ENCODE data around the gene HMGN4.
"Not testable (repeated sequence)": the region's sequence is repeated elsewhere in the genome, so short reads cannot be mapped to it uniquely, and the experiment has no call there.

The HMGN4 gene

DNA sequence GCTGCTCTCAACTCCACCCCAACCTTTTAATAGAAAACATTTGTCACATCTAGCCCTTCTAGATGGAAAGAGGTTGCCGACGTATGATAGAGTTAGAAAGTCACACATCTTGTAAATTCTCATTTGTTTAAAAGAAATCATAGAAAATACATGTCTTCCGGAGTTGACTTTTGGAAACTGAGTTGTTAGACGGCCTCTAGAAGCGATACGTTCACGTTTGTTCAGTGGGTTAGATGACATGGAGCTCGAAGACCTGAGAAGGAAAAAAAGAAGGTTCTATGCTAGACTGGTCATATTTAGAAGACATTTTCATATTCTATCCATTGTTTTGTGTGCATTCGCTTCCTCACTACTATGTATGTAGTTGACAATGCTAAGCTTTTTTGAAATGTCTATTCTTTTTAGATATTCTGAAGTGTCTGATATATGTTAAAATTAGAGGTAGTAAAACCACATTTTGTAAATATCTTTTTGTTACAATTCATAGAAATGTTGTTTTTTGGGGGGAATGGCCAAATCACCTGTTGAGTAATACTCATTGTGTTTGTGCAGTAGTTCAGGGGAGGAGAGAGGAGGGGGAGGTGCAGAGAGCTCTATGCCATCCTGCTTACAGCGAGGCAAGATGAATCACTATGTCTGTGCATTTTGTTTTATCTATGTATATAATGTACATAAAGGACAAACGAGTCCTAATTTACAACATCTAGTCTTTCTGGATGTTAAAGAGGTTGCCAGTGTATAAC, 15.5 kb upstream of the HMGN4 start:
- DNase-seq (ENCODE audit: low read depth, low spot score) = not testable (repeated sequence)

DNA sequence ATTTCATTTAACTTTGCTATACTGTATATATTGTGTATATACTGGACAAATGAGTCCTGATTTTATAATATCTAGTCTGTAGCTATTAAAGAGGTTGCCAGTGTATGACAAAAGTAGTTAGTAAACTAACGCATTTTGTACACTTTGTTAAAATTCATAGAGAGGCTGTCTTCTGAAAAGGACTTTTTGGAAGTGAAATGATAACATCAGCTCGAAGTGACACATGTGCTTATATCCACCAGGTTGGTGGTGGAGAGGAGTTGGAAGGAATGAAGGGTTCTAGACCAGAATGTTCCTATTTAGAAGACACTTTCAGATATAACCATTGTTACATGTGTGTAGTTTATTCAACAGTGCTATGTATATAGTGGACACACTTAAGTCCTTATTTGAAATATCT, 13.9 kb upstream of the HMGN4 start:
- DNase-seq (ENCODE audit: low read depth, low spot score) = not testable (repeated sequence)

DNA sequence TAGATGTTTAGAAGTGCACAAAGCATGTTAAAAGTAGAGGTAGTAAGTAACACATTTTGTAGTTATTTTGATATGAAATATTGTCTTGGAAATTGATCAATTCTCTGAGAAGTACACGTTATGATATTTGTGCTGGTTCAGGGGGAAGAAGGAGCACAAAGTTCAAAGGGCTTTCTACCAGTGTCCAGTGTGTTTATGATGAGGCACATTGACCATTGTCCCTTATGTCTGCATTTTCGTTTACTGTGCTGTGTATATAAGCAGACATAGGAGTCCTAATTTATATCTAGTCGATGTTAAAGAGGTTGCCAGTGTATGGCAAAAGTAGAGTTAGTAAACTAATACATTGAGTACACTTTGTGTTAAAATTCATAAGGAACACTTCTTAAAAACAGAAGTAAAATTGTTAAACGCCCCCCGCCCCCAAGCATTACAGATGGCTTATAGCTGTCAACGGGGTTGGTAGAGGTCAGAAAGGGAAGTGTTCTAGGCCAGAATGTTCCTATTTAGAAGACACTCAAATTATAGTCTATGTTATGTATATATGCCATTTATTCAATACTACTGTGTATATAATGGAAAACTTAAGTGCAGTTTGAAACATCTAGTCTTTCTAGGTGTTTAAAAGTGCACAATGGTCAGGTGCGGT, 13.3 kb upstream of the HMGN4 start:
- no peak for DNase-seq (ENCODE audit: low read depth, low spot score)

DNA sequence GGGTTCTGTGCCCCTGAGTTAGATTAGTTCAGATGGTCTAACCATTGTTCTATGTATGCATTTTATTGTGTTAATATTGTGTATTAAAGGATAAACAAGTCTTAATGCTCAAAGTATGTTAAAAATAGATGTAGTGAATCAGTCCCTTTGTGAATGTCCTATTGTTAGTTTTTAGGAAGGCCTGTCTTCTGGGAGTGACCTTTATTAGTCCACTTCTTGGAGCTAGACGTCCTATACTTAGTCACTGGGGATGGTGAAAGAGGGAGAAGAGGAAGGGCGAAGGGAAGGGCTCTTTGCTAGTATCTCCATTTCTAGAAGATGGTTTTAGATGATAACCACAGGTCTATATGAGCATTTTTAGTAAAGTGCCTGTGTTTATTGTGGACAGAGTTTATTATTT, 12.3 kb upstream of the HMGN4 start:
- no peak for DNase-seq (ENCODE audit: low read depth, low spot score)

DNA sequence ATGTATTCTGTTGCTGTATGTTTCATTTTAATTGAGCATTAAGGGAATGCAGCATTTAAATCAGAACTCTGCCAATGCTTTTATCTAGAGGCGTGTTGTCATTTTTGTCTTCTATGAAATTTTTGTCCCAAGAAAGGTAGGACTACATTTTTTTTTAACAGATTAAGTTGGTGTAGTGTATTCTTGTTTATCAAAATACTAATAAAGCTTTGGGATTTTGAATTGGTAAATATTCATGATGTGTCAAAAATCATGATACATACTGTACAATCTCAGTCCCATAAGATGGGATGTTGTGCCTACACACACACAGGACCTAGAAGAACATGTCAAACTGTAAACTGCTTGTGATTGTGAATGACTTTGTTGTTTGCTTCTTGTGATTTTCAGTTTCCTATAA, 11.2 kb upstream of the HMGN4 start:
- DNase-seq (ENCODE audit: low read depth, low spot score) = no peak

DNA sequence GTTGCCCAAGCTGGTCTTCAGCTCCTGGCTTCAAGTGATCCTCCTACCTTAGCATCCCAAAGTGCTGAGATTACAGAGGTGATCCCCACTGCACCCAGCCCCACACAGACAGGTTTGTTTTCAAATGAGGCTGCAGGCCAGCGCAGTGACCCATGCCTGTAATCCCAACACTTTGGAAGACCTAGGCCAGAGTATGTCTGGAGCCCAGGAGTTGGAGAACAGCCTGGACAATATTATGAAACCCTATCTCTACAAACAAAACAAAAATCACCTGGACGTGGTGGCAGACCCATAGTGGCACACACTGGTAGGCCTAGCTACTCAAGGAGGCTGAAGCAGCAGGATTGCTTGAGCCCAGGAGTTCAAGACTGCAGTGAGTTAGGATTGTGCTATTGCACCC, 8.0 kb upstream of the HMGN4 start:
- DNase-seq (ENCODE audit: low read depth, low spot score) = no peak

DNA sequence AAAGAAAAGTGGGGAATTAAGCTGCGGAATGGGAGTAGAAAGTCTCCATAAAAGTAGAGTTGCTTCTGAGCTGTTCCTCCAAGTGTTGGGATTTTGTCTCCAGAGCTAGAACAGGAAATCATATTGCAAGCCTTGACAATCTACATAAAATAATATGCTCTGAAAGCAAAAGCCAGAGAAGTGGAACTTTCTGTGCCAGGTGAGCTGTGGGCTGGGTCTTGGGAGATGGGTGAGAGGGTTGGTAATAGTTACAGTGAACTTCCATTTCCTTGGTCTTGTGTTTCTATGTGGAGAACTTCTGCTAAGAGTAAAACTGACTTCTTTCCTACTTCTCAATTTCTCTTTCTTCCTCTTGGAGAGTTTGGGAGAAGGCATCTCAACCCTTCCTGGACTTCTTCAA, 6.3 kb upstream of the HMGN4 start:
- DNase-seq (ENCODE audit: low read depth, low spot score) = no peak

DNA sequence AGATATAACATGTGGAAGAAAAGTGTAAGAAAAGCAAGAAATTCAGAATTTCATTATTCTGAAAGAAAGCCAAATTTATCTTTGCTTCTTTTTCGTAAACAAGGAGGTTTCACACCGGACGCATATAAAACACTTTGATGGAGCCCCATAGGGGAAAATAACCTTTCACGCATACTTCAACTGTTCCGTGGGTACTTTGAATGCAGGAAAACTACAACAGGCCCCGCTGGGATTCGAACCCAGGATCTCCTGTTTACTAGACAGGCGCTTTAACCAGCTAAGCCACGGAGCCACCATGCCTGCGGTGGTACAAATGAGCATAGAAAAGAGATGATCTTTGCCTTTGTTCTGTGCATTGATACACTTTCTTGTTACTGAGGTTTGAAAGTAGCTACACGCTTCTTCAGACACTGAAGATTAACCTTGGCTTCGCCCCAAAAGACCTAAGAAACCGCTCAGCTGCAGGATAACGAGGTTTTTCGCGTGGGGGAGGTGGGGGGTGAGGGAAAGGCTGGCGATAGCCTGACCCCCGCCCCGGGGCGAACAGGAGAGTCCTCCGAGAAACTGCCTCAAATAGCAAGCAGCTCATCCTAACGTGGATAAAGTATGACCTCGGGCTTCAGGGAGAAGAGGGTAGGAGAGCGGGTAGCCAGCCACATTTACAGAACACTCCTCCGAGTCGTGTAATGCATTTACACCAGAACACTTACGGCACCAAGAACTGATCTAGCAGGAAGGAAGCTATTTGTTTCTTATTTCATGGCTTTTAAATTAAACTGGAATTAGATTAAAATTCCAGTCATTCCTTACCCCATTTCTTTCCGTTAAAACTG, 5.3 kb upstream of the HMGN4 start:
- DNase-seq (ENCODE audit: low read depth, low spot score) = peak; percentile 80

DNA sequence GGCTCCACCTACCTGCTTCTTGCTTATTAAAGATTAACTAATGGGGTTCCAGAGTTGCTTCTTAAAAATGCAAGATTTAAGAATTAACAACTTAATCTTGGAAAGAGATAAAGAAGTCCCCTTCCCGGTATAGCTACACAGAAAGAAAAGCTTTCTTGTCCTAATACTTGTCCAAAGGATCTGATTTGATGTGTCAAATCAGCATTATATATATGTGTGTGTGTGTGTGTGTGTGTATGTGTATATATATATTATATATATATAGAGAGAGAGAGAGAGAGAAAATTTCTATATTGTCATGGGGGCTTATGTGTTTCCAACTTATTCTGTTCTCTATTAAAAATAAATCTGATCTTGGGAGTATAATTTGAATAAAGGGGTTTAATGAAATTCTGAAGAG, 4.6 kb upstream of the HMGN4 start:
- DNase-seq (ENCODE audit: low read depth, low spot score) = no peak

DNA sequence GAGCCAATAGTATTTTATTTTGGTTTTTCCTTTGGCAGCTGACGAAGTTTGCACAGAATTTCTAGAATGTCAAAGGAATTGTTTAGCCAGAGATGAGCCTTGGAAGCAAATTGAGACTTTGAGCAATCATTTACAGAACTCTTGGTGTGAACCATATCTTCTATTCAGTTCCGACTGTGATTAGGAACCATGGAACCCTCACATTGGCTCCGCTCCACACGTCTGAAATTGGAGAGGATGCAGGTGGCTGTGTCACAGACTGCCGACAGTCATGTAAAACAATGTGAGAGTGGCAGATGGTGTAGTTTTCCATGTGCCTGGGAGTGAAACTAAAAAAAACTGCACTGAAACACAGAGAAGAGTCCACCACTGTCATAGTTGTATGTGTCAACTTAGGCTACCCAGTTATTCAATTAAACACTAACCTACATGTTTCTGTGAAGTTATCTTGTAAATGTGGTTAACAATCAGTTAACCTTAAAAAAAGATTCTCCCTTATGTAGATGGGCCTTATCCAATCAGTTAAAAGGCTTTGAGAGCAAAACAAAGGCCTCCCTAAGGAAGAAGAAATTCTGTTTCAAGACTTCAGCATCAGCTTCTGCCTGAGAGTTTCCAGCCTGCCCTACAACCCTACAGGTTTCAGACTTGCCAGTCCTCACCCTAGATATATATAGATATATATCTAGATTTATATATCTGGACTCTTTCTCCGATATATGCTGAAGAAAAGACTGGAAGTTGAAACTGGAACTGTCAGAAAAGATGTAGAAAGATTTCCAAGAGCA, 3.3 kb upstream of the HMGN4 start:
- DNase-seq (ENCODE audit: low read depth, low spot score) = no peak

DNA sequence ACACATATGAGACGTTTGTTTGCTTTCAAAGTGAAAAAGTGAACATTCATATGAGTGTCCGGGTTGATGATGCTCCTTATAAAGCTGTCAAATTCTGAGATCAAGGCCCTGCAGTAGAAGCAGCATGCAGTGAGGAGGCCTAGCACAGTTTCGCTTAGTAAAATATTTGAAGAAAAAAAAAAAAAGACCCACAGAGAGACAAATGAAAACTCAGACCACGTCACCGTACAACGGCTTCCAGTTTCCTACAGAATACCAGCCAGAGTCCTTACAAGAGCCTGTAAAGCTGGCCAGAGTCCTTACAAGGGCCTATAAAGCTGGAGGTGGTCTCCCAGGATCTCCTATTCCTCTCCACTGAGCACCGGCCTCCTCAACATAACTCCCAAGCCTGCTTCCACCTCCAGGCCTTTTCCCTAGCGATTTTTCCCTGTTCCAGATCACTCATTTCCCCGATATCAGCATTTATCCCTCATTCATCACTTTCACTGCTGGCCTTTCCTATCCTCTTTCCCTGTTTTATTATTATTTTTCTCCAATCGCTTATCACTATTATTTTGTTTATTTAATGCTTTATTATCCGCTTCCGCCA, 1.5 kb upstream of the HMGN4 start:
- no peak for DNase-seq (ENCODE audit: low read depth, low spot score)

DNA sequence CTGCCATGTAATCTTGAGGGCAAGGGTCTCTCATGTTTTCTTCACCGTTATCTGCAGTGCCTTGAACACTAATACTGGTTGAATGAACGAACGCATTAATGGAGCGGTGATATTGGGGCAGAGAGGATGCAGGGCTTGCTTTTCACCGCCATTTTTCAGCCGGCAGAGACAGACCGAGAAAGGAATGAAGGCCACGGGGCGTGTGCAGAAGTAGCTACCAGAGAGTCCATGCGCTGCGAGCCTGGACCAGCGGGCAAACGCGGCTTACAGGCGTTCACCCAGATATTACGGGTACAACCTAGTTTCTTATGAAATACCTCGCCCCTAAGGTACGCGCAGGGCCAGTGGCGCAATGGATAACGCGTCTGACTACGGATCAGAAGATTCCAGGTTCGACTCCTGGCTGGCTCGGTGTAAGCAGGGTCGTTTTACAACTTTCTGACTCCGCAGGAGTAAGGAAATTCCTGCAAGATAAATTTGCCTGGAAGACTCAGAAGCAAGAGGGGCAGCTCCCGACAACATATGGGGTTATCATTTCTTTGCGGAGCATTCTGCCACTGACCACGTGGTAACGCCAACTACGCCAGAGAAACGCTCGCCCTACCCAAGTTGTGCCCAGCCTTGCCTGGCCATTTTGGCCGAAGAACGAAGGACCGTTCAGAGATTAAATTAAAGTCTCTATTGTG, 863 bp upstream of the HMGN4 start:
- DNase-seq (ENCODE audit: low read depth, low spot score) = peak; percentile 72

DNA sequence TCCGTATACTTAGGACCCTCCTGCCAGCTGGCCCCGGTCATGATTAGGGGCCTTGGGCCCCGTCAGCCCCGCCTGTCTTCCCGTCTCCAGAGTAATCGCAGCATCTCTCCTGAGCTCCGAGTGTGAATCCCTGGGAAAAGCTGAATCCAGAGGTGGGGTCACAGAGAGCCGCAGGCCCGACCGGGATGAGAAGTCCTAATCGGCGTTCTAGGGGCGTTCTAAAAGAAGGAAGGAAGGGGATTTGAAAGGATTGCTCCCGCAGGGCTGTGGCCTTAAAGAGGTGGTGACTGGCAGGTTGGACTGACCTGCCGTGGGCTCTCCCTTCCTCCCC, 371 bp downstream of the HMGN4 start:
- no peak for DNase-seq (ENCODE audit: low read depth, low spot score)

DNA sequence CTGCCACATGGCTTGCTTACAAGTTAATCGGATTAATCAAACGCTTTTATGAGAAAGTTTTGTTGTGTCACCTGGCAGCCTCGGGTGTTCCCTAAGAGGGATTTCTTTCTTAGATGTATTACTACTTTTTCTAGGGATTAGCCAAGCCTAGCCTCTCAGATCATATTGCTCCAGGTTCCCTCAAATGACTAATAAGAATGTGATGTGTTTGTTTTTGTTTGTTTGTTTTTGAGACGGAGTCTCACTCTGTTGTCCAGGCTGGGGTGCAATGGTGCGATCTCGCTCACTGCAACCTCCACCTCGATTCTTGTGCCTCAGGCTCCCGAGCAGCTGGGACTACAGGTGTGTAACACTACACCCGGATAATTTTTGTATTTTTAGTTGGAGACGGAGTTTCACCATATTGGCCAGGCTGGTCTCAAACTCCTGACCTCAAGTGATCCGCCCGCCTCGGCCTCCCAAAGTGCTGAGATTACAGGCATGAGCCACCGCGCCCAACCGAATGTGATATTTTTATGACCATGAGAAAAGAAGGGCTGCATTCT, 977 bp downstream of the HMGN4 start:
- DNase-seq (ENCODE audit: low read depth, low spot score) = no peak

DNA sequence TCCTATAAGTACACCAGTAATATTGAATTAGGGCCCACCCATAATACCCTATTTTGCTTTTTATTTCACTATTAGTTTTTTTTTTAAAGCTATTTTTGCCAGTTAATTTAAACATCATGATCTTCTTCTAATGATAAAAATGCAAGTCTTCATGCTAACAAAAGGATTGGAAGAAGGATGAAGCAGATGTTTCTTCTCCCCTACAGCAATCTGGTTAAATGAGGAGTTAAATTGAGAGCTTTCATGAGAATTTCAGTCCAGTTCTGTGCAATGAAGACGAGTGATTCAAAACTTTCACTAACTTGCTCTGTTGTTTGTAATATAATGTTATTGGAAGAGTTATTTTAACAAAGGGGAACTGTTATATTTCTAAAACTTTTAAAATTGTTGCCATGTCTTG, 3.4 kb downstream of the HMGN4 start:
- DNase-seq (ENCODE audit: low read depth, low spot score) = no peak

DNA sequence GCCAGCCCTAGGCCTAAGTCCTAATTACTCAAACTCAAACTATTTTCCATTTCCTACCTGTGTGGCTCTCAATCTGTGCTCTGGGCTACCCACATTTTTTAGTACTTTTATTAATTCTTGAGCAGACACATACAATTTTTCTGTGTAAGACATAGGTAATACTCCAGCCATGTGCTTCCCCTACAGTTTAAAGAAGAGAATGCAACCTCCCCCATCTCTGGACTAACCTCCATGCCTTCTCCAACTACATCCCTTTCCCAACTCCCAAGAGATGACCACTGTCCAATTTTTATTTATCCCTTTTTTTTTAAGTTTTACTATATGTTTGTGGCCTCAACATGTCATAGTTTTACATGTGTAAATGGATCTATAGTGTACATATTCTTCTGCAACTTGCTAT, 5.8 kb downstream of the HMGN4 start:
- DNase-seq (ENCODE audit: low read depth, low spot score) = no peak

DNA sequence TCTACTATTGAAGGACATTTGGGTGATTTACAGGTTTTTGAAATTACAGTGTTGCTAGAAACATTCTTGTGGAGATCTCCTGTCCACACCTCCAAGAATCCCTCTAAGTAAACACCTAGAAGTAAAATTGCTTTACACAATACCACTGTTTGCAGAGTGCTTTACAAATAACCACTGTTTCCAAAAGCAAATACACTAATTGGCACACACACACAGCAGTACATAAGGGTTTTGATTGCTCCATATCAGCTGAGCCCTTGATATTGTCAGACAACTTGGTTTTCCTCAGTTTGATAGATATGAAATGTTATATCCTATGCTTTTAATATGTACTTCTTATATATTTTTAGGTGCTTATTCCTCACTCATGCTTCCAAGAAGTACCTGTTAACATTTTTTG, 6.3 kb downstream of the HMGN4 start:
- no peak for DNase-seq (ENCODE audit: low read depth, low spot score)

DNA sequence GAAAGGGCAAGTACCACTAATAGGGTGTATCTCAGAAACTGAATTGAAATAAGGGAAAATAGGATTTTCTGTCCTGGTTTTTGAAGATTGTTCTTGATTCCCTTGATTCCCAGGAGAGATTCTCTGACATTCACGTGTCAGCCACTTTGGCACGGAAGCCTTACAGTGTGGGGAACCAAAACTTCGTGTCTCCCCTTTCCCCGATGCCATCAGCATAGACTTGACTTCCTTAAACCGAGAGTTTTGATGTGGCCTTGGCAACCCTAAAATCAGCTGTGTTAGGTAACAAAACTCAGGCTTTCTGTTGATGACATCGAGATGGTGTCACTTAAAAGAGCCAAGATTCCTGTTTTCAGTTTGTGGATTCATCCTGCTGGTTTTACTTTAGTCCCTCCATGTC, 7.5 kb downstream of the HMGN4 start:
- DNase-seq (ENCODE audit: low read depth, low spot score) = no peak

DNA sequence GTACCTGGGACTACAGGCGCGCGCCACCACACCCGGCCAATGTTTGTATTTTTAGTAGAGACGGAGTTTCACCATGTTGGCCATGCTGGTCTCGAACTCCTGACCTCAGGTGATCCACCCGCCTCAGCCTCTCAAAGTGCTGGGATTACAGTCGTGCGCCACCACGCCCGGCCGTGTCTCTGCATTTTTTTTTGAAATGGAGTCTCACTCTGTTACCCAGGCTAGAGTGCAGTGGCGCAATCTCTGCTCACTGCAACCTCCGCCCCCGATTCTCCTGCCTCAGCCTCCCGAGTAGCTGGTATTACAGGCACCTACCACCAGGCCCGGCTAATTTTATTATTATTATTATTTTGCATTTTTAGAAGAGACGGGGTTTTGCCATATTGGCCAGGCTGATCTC, 9.2 kb downstream of the HMGN4 start:
- DNase-seq (ENCODE audit: low read depth, low spot score) = not testable (repeated sequence)

DNA sequence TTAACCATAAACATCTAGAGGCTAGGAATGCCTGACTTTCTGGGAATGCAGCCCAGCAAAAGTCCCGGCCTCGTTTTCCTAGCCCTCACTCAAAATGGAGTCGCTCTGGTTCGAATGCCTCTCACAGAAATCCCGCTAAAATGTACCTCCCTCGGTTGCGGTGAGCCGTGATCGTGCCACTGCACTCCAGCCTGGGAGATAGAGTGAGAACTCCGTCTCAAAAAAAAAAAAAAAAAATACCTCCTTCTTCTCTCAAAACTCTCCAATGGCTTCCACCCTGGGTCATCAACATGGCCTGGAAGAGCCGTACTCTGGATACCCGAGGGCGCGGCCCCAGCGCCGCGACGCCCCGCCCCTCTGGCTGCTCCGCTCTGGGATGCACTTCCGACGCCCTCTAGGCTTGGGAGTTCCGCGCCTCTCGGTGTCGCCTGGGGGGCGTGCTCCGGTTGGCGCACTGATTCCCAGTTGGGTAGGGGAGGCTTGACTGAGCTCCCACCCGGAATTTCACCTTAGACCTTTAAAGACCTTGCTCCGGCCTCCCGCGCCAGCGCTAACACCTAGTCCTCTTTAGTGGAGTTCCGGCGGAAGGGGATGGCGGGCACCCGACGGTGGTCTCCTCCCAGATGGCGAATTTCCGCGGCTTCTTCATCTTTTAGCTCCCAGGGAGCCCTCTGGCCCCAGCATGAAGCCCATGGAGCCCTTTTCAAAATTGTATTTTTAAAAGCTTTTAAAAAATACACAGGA, 12.3 kb downstream of the HMGN4 start:
- peak; percentile 23 for DNase-seq (ENCODE audit: low read depth, low spot score)

Data from activated naive CD8-positive, alpha-beta T cell treated with anti-CD3 and anti-CD28 coated beads, Interleukin-2, amount 50 U/mL, for 16 hours (primary cell).